ENCODE measurements around the gene RAB12.
"Not testable (repeated sequence)": the region's sequence is repeated elsewhere in the genome, so short reads cannot be mapped to it uniquely, and the experiment has no call there.

Gene RAB12

DNA sequence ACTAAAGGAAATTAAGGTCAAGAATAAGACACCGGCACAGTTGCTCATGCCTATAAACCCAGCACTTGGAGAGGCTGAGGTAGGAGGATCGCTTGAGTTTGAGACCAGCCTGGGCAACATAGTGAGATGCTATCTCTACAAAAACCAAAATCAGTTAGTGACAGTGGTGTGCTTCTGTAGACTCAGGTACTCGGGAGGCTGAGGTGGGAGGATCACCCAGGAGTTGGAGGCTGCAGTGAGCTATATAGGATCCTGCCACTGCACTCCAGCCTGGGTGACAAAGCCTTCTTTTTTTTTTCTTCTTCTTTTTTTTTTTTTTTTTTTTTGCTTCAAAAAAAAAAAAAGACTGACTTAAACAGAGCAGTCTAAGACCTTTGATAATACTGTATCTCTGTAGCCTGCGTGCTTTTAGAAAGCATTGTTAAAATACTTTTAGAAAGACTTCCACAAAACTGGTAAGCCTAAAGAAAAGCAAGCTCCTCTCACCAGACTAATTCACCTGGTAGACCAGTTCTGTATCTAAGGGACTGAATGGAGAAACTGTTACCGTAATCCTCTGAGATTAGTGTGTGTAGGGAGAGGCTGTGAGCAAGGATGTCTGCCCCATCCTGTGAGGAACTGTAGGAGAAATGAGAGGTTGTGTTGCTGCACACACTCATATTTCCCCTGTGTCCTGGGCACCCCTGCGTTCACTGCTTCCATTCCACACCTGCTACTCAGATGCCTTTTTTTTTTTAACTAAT, 10.8 kb downstream of the RAB12 start:
- CTCF ChIA-PET: no interaction called here
- DNase-seq (ENCODE audit: extremely low spot score): no peak
- TF ChIP-seq, protein P1, sequence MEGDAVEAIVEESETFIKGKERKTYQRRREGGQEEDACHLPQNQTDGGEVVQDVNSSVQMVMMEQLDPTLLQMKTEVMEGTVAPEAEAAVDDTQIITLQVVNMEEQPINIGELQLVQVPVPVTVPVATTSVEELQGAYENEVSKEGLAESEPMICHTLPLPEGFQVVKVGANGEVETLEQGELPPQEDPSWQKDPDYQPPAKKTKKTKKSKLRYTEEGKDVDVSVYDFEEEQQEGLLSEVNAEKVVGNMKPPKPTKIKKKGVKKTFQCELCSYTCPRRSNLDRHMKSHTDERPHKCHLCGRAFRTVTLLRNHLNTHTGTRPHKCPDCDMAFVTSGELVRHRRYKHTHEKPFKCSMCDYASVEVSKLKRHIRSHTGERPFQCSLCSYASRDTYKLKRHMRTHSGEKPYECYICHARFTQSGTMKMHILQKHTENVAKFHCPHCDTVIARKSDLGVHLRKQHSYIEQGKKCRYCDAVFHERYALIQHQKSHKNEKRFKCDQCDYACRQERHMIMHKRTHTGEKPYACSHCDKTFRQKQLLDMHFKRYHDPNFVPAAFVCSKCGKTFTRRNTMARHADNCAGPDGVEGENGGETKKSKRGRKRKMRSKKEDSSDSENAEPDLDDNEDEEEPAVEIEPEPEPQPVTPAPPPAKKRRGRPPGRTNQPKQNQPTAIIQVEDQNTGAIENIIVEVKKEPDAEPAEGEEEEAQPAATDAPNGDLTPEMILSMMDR (IDR thresholded peaks at IDR 0.05; ENCODE audit: control extremely low read depth, extremely low read depth, low read depth, missing control alignments): no peak
- POLR2A ChIA-PET: interaction anchor here (0.7 kb wide), 1 partner anchor 565 kb away, joined by 5 read pairs; no protein-coding TSS in a partner anchor

DNA sequence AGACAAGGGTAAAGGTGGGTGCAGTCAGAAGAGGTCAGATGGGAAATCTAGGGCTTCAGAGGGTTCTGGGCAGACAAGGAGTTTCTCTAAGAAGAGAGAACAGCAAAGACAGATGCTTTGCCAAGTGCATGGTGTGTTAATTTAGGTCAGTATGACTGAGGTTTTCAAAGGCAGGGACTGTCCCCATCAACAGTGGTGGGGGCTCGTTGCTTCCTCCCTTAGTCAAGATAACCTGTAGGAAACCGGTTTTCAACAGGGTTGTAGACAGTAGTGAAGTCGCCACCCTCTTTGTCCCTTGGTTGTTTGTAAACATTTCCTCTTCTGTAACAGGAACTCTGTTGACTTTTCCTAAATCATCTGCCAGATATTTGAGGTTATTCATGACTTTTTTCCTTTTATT, 11.6 kb downstream of the RAB12 start:
- no peak for DNase-seq (ENCODE audit: extremely low spot score)
- ChIA-PET CTCF (no interaction called here), POLR2A (no interaction called here)
- TF ChIP-seq, protein P1 (IDR thresholded peaks at IDR 0.05; ENCODE audit: control extremely low read depth, extremely low read depth, low read depth, missing control alignments): no peak

DNA sequence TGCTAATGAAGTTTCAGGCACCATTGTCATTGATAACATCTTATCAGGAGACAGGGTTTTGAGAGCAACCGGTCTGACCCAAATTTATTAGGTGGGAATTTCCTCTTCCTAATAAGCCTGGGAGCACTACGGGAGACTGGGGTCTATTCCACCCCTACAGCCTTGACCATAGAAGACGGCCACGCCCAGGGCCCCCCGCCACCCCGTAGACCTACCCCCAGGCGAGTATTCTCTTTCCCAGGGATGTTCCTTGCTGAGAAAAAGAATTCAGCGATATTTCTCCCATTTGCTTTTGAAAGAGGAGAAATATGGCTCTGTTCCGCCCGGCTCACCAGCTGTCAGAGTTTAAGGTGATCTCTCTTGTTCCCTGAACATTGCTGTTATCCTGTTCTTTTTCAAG, 13.4 kb downstream of the RAB12 start:
- POLR2A ChIA-PET; DNase-seq (ENCODE audit: extremely low spot score): not testable (repeated sequence)
- CTCF ChIA-PET: interaction anchor here (0.9 to 2.4 kb wide), 4 partner anchors 11 to 31 kb away, joined by 3 to 7 read pairs (median 4); partner anchors contain the start of gene RAB12

DNA sequence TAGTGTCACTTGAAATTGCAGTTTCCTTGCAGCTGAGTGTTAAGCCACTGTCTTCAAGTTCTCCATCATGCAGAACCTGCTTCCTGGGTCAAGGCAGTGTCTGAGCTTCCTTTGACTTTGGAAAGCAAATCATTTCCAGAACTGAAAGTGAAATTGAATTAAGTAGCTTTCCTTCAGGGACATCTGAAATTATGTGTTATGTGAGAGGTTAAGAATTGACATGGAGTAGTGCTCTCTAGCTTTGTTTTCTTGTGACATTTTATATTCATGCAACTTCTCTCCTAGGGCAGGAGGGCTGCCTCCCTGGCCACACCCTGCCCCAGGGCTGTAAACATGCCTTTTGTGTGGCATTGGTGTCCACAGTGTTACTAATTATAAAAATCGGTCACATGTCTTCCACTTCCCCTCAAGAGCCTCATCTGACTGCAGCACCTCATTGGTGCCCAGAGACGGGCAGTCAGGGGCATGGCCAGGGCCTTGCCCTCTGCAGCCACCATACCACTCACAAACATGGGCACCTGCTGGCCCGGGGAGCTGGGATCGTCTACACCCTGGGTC, 14.4 kb downstream of the RAB12 start:
- POLR2A ChIA-PET: interaction anchor here (0.9 kb wide), 1 partner anchor 21 kb away, joined by 3 read pairs; no protein-coding TSS in a partner anchor
- peak; percentile 26 for DNase-seq (ENCODE audit: extremely low spot score)

DNA sequence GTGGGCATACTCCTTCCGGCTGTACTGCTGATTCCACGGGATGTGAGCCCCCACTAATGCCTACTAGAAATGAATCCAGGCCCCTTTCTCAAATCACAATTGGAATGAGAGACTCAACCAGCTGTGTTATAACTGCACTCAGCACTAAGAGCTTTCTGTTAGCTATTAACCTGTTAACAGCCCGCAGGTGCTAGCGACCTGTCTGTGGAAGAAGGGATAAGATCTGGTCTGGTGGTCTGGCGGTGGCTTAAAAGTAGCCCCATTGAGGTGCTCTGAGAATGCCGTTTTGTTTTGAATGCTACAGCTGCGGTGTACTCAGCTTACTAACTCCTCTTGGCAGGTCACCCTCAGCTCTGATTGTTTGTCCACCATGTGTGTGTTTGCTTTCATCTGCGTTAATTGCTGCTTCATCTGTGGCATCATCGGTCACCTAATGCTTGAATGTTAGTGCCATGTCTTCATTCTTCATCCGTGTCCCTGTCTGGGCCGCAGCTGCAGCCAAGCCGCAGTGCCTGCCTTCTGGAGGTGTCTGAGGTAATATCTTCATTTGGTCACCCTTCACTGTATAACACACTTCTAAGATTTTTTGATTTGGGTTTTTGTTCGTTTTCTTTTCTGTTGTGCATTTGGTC, 16.3 kb downstream of the RAB12 start:
- ChIA-PET POLR2A (no interaction called here), CTCF (interaction anchor here (0.6 to 3.1 kb wide), 5 partner anchors 10 to 362 kb away, joined by 3 to 13 read pairs (median 3); partner anchors contain the start of gene RAB12)
- DNase-seq (ENCODE audit: extremely low spot score): no peak
- TF ChIP-seq, protein P1 (IDR thresholded peaks at IDR 0.05; ENCODE audit: control extremely low read depth, extremely low read depth, low read depth, missing control alignments): no peak

More for the DNA sequence above, 14.4 kb downstream of the RAB12 start:
- CTCF ChIA-PET: interaction anchor here (0.9 to 2.4 kb wide), 8 partner anchors 8 to 32 kb away, joined by 3 to 7 read pairs (median 4); partner anchors contain the start of gene RAB12
- TF ChIP-seq, protein P1 (IDR thresholded peaks at IDR 0.05; ENCODE audit: control extremely low read depth, extremely low read depth, low read depth, missing control alignments): no peak

DNA sequence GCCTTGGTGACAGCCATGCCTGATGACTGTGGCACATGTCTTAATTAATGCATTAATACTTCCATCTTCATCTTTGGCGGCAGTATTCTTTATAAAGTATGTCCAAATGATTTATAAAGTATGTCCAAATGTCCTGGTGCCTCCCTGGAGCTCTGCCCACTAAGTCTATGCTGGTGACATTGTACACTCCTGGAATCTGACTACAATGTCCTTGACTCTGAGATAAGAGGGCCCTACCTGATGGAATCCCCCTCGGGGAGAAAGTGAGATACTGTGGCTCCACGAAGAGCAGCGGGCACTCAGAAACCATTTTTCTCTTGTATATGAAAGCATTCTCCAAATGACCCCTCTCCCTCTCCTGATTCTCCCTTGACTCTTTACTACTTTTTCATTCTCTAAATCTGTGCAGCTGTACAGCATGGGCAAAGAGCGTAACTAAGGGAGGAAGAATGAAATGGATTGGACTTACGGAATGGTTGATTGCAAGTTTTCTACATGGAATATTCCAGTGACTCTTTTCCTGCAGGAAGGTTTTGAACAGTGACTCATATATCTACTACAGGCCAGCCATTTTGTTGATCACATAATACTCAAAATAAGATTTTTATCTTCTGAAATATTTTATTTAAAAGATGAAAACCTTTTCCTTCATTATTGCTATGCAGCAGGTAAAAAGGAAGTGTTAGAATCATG, 17.3 kb downstream of the RAB12 start:
- POLR2A ChIA-PET: no interaction called here
- TF ChIP-seq, protein P1 (IDR thresholded peaks at IDR 0.05; ENCODE audit: control extremely low read depth, extremely low read depth, low read depth, missing control alignments): no peak
- CTCF ChIA-PET: interaction anchor here (3.1 kb wide), 1 partner anchor 18 kb away, joined by 13 read pairs; the partner anchor contains the start of gene RAB12
- DNase-seq (ENCODE audit: extremely low spot score): no peak

All from GM10248 (cell line).